ENCODE measurements around the gene GTF2F2. TPM values are rescaled to one million over a fixed set of nuclear protein-coding genes. Genes with fewer than 3 reads are reported as not detected.

GTF2F2 gene
- total RNA-seq, 1 experiment from 2014 or later: 40.1 TPM

DNA sequence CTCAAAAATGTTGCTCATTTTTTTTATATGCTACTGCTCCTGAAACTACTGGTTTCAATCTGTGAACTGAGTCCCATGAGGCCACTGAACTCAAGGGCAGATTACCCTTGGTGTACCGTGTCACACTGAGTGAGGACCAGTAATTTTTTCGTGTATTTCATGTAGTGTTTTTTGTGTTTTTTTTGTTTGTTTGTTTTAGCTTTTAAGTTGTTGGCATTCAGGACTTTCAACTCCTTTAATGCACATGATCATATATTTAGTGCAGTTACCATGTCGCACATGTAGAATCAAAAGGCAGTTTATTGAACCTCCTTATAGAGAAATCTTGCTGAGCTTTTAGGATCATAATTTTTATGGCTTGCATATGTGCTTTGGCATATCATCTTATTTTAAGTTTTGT is 162.7 kb downstream of the GTF2F2 start:
- Histone ChIP-seq H3K4me3 (replicated peaks in 1 of 2; ENCODE audit: low read depth in 1 of 2, low read length in 2 of 2) (no peak overlapping the region), H3K79me2 (ENCODE audit: insufficient read depth, low read length) (no peaks in the 10 kb centered on the region), H2AFZ (ENCODE audit: low read depth, low read length, poor library complexity, severe bottlenecking) (no peak overlapping the region), H3K9me2 (ENCODE audit: insufficient read depth) (no peaks in the 10 kb centered on the region), H3K4me2 (ENCODE audit: low read length) (no peak overlapping the region), H4K20me1 (ENCODE audit: insufficient read depth) (no peaks in the 10 kb centered on the region), H3K9me3 (ENCODE audit: control insufficient read depth in 1 of 2, insufficient read depth in 1 of 2, low read depth in 1 of 2, low read length in 2 of 2) (no peaks in the 10 kb centered on the region), H3K9ac (ENCODE audit: low read length) (no peak overlapping the region), H3K4me1 (ENCODE audit: control insufficient read depth in 1 of 2, insufficient read depth in 2 of 2, low read length in 2 of 2) (peaks cover 41 to 43% of the 10 kb centered on the region in 2 experiments), H3K27ac (ENCODE audit: low read depth, low read length) (no peak overlapping the region), H3K36me3 (ENCODE audit: control insufficient read depth in 1 of 2, insufficient read depth in 2 of 2, low read length in 2 of 2) (peaks cover 2 to 5% of the 10 kb centered on the region in 2 experiments; a peak in 1 of 4 replicates), H3K27me3 (ENCODE audit: insufficient read depth, low read length) (no peaks in the 10 kb centered on the region)
- ChIA-PET RAD21 (ENCODE audit: low non-redundant PET in 1 of 2, low total read pairs in 2 of 2, uncharacterized antibody in 2 of 2, unreplicated experiment in 2 of 2) (no interaction called here), CTCF (interaction anchor here (1.5 to 3.0 kb wide), 3 partner anchors 9 to 310 kb away, joined by 3 to 15 read pairs (median 8); no protein-coding TSS in a partner anchor), POLR2A (no interaction called here)
- ATAC-seq (no peak), DNase-seq (ENCODE audit: low read depth, low spot score) (no peak)
- BruUV-seq (replicated peaks): no TSS peak
- TF ChIP-seq EZH2 (IDR thresholded peaks at IDR 0.05) (no peak), POLR2A (IDR thresholded peaks at IDR 0.05; ENCODE audit: borderline replicate concordance, extremely low read depth, insufficient read depth, insufficient read length) (no peak), EGR1 (IDR thresholded peaks at IDR 0.05; ENCODE audit: low read depth) (no peak), ZFX (IDR thresholded peaks at IDR 0.05) (no peak), CEBPB (IDR thresholded peaks at IDR 0.05; ENCODE audit: low read depth) (no peak), FOSL1 (IDR thresholded peaks at IDR 0.05; ENCODE audit: low read depth) (no peak), EZH2phosphoT487 (IDR thresholded peaks at IDR 0.05; ENCODE audit: borderline replicate concordance) (no peak)
- intact Hi-C loops (cut with micrococcal nuclease): loop anchor here (10.0 kb wide), 1 partner anchor 118 kb away; no protein-coding TSS in a partner anchor

DNA sequence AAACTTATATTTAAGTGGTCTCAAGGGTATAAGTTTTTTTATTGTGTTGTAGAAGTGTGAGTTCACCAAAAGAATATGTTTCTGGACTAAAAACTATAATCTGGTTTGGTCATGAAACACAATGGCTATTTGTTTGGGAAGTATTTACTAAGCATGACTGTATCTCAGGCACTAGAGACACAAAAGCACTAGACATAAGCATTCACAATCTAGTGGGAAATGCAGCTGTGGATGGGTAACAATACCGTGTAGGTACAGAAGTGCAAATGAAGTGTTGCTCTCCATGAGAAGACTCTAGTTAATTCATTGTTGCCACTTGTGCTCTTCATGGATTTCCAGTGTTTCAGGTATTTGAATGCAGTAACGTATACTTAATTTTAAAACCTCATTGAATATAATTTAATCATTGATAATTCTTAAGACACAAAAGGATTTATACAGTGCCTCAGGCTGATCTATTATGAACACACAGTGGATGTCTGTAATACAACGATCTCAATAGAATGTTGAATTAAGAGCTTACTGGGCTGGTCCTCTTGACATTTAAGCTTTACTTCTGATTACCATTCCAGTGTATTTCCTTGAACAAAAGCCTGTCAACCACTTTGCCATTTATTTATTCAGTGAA is 169.7 kb downstream of the GTF2F2 start:
- peaks cover 20 to 28% of the 10 kb centered on the region in 2 experiments for H3K4me1 ChIP-seq (ENCODE audit: control insufficient read depth in 1 of 2, insufficient read depth in 2 of 2, low read length in 2 of 2)
- no peaks in the 10 kb centered on the region for H4K20me1 ChIP-seq (ENCODE audit: insufficient read depth)
- ATAC-seq (no peak), DNase-seq (ENCODE audit: low read depth, low spot score) (no peak)
- no TSS peak for BruUV-seq (replicated peaks)
- H3K9me2 ChIP-seq (ENCODE audit: insufficient read depth): no peaks in the 10 kb centered on the region
- H3K27ac ChIP-seq (ENCODE audit: low read depth, low read length): no peak overlapping the region
- no peak overlapping the region for H3K4me2 ChIP-seq (ENCODE audit: low read length)
- no peaks in the 10 kb centered on the region for H3K27me3 ChIP-seq (ENCODE audit: insufficient read depth, low read length)
- ChIA-PET CTCF (interaction anchor here (1.7 to 3.2 kb wide), 2 partner anchors 8 to 243 kb away, joined by 6 to 15 read pairs; no protein-coding TSS in a partner anchor), RAD21 (ENCODE audit: low non-redundant PET in 1 of 2, low total read pairs in 2 of 2, uncharacterized antibody in 2 of 2, unreplicated experiment in 2 of 2) (no interaction called here), POLR2A (no interaction called here)
- H3K4me3 ChIP-seq (replicated peaks in 1 of 2; ENCODE audit: low read depth in 1 of 2, low read length in 2 of 2): no peak overlapping the region
- no peaks in the 10 kb centered on the region for H3K9me3 ChIP-seq (ENCODE audit: control insufficient read depth in 1 of 2, insufficient read depth in 1 of 2, low read depth in 1 of 2, low read length in 2 of 2)
- H3K36me3 ChIP-seq (ENCODE audit: control insufficient read depth in 1 of 2, insufficient read depth in 2 of 2, low read length in 2 of 2): peaks cover 2 to 5% of the 10 kb centered on the region in 2 experiments; a peak in 1 of 4 replicates
- no peak overlapping the region for H3K9ac ChIP-seq (ENCODE audit: low read length)
- intact Hi-C loops (cut with micrococcal nuclease): loop anchor here (10.0 kb wide), 1 partner anchor 125 kb away; no protein-coding TSS in a partner anchor
- no peak overlapping the region for H2AFZ ChIP-seq (ENCODE audit: low read depth, low read length, poor library complexity, severe bottlenecking)
- H3K79me2 ChIP-seq (ENCODE audit: insufficient read depth, low read length): no peaks in the 10 kb centered on the region
- TF ChIP-seq CEBPB (IDR thresholded peaks at IDR 0.05; ENCODE audit: low read depth): no peak
- no peak for TF ChIP-seq MAX (IDR thresholded peaks at IDR 0.05)
- no peak for TF ChIP-seq RAD21 (IDR thresholded peaks at IDR 0.05; ENCODE audit: low read depth)
- no peak for TF ChIP-seq CTCF (IDR thresholded peaks at IDR 0.05 in 2 of 3, conservative IDR thresholded peaks at IDR 0.05 in 1 of 3; ENCODE audit: borderline replicate concordance in 1 of 3, insufficient read depth in 1 of 3, low read depth in 2 of 3, low read length in 2 of 3)
- TF ChIP-seq EGR1 (IDR thresholded peaks at IDR 0.05; ENCODE audit: low read depth): no peak
- no peak for TF ChIP-seq SIN3A (IDR thresholded peaks at IDR 0.05; ENCODE audit: low read depth)
- no peak for TF ChIP-seq CBX3 (IDR thresholded peaks at IDR 0.05; ENCODE audit: low read depth)
- no peak for TF ChIP-seq POLR2A (IDR thresholded peaks at IDR 0.05; ENCODE audit: borderline replicate concordance, extremely low read depth, insufficient read depth, insufficient read length)
- no peak for TF ChIP-seq ZFX (IDR thresholded peaks at IDR 0.05)
- no peak for TF ChIP-seq YY1 (IDR thresholded peaks at IDR 0.05; ENCODE audit: extremely low read depth, insufficient replicate concordance, low read depth, low read length)
- no peak for TF ChIP-seq ATF3 (IDR thresholded peaks at IDR 0.05)
- TF ChIP-seq EZH2phosphoT487 (IDR thresholded peaks at IDR 0.05; ENCODE audit: borderline replicate concordance): no peak

Measured in HCT116 (cell line).